ENCODE measurements around the gene DOLPP1. TPM values are rescaled to one million over a fixed set of nuclear protein-coding genes. Genes with fewer than 3 reads are reported as not detected.

The DOLPP1 gene
- total and polyA plus RNA-seq, 8 donors: 13.4 to 19.6 (median 15.2) TPM

DNA sequence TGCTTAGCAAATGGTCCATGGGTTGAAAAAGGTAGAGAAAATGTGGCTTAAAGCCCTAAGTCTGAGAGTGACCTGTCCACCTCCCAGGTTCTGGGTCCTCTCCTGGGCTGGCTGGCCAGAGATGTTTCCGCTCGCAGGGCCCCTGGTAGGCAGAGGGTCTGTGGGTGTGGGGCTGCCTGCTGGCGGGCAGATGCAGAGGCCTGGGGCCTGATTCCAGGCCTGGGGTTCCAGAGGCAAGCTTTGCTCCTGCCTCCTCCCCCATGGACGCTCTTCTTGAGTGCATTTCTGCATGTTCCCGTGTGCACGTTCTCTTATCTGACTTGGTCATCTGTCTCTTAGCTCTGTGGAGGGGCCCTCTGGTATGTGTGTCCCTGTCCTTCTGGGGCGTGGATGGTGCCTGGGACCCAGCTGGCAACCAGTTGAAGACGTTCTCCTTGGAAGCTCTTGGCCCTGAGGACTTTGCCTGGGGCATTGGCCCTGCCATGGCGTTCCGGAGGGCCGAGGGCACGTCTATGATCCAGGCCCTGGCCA, 40.7 kb upstream of the DOLPP1 start:
- intact Hi-C loops (cut with DNase I): no loop called here
- ATAC-seq (no peak), DNase-seq (no peak)
- peaks cover 0 to 52% of the 10 kb centered on the region in 2 donors for H3K36me3 ChIP-seq
- H3K9me3 ChIP-seq: no peaks in the 10 kb centered on the region
- TF ChIP-seq, protein P1, sequence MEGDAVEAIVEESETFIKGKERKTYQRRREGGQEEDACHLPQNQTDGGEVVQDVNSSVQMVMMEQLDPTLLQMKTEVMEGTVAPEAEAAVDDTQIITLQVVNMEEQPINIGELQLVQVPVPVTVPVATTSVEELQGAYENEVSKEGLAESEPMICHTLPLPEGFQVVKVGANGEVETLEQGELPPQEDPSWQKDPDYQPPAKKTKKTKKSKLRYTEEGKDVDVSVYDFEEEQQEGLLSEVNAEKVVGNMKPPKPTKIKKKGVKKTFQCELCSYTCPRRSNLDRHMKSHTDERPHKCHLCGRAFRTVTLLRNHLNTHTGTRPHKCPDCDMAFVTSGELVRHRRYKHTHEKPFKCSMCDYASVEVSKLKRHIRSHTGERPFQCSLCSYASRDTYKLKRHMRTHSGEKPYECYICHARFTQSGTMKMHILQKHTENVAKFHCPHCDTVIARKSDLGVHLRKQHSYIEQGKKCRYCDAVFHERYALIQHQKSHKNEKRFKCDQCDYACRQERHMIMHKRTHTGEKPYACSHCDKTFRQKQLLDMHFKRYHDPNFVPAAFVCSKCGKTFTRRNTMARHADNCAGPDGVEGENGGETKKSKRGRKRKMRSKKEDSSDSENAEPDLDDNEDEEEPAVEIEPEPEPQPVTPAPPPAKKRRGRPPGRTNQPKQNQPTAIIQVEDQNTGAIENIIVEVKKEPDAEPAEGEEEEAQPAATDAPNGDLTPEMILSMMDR (IDR thresholded peaks at IDR 0.05): no peak
- peaks cover 9 to 24% of the 10 kb centered on the region in 2 donors for H3K4me1 ChIP-seq
- no peak overlapping the region for H3K27ac ChIP-seq
- no peaks in the 10 kb centered on the region for H3K27me3 ChIP-seq
- H3K4me3 ChIP-seq: no peak overlapping the region

DNA sequence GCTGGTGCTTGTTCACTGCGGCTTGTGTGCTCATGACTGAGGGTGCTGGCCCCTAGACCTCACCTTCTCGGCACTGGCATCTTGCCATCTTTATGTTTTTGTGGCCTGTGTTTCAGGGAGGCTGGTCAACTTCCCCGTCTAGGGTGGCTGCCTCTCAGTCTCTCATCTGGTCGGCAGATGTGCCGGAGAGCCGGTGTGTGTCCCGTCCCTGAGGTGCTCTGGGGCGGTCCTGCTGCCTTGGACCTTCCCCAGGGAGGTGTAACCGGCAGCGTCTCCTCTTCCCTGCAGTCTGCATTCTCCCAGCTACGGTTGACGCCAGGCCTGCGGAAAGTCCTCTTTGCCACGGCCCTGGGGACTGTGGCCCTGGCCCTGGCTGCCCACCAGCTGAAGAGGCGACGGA, 38.9 kb upstream of the DOLPP1 start:
- peaks cover 9 to 16% of the 10 kb centered on the region in 2 donors for H3K4me1 ChIP-seq
- peaks cover 0 to 68% of the 10 kb centered on the region in 2 donors for H3K36me3 ChIP-seq
- H3K9me3 ChIP-seq: no peaks in the 10 kb centered on the region
- no peak overlapping the region for H3K27ac ChIP-seq
- ATAC-seq (no peak), DNase-seq (no peak)
- no peaks in the 10 kb centered on the region for H3K27me3 ChIP-seq
- TF ChIP-seq, protein P1 (IDR thresholded peaks at IDR 0.05): no peak
- no peak overlapping the region for H3K4me3 ChIP-seq
- intact Hi-C loops (cut with DNase I): no loop called here

DNA sequence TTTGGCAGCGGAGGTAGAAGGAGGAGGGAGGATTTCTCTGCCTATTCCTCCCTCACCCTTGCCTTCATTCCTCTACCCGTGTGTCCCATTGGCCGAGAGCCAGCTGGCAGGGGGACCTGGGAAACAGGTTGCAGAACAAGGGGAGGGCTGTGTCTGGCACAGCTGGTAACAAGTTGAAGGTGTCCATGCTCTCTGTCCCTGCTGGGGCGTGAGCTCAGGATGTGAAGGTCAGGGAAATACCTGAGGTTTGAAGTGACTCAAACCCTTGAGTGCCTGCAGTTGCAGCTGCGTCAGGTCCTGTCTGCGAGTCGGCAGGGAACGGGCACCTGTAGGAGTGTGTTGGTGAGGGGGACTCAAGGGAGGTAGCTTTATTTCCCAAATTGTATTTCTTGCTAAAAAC, 28.3 kb upstream of the DOLPP1 start:
- Histone ChIP-seq H3K4me3 (no peak overlapping the region), H3K27me3 (no peaks in the 10 kb centered on the region), H3K4me1 (no peaks in the 10 kb centered on the region), H3K9me3 (no peaks in the 10 kb centered on the region), H3K36me3 (peaks cover 0 to 90% of the 10 kb centered on the region in 2 donors), H3K27ac (peak overlapping the region; percentile 28 to 33)
- DNase-seq: peak in 3 of 4 donors; percentile 37 to 90 (median 76)
- TF ChIP-seq, protein P1 (IDR thresholded peaks at IDR 0.05): no peak
- peak; percentile 95 for ATAC-seq
- intact Hi-C loops (cut with DNase I): no loop called here

DNA sequence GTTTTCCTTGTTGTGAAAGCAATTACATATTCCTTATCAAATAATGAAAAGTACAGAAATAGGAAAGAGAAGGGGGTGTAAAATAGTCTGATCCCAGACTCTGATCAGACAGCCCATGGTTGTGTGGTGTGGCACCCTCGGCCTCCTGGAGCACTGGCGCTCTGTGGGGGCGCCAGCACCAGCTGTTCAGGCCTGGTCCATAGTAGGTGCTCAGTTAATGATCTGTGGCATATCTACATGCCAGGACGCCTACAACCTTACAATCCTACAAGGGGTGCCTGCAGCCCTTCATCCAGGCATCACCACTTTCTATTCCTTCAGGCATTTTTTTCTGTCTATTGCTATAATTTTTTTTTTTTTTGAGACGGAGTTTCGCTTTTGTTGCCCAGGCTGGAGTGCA, 27.9 kb upstream of the DOLPP1 start:
- intact Hi-C loops (cut with DNase I): no loop called here
- ATAC-seq (peak; percentile 10), DNase-seq (no peak)
- Histone ChIP-seq H3K36me3 (peaks cover 0 to 86% of the 10 kb centered on the region in 2 donors), H3K9me3 (no peaks in the 10 kb centered on the region), H3K4me3 (no peak overlapping the region), H3K4me1 (peaks cover 0 to 2% of the 10 kb centered on the region in 2 donors), H3K27ac (peak overlapping the region in 1 of 2 donors; percentile 33), H3K27me3 (no peaks in the 10 kb centered on the region)
- TF ChIP-seq, protein P1 (IDR thresholded peaks at IDR 0.05): no peak

DNA sequence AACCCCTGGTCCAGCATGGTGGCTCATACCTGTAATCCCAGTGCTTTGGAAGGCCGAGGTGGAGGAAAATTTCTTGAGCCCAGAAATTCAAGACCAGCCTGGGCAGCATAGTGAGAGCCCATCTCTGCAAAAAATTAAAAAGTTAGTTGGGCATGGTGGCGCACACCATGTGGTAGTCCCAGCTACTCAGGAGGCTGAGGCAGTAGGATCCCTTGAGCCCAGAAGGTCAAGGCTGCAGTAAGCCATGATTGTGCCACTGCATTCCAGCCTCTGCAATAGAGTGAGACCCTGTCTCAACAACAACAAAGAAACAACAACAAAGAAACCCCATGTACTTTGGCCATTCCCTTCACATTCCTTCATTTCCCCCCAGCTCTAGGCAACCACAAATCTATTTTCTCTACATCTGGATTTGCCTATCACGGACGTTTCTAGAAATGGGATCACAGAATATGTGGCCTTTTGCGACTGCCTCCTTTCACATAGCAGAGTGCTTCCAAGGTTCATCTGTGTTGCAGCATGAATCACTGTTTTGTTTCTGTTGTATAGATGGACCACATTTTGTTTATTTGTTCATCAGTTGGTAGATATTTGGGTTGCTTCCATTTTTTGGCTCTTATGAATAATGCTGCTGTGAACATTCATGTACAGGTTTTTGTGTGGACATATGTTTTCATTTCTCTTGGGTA, 26.6 kb upstream of the DOLPP1 start:
- TF ChIP-seq, protein P1 (IDR thresholded peaks at IDR 0.05): no peak
- Histone ChIP-seq H3K27ac (no peak overlapping the region), H3K9me3 (no peaks in the 10 kb centered on the region), H3K4me1 (peaks cover 0 to 10% of the 10 kb centered on the region in 2 donors), H3K36me3 (peaks cover 0 to 82% of the 10 kb centered on the region in 2 donors), H3K4me3 (no peak overlapping the region), H3K27me3 (no peaks in the 10 kb centered on the region)
- ATAC-seq: no peak
- intact Hi-C loops (cut with DNase I): no loop called here
- no peak for DNase-seq
